GM12865 (cell line): ENCODE measurements around the gene KIFAP3.
A peak's percentile ranks its signal among the peaks of the same experiment; 100 is the strongest.
"Not testable (repeated sequence)": the region's sequence is repeated elsewhere in the genome, so short reads cannot be mapped to it uniquely, and the experiment has no call there.

Source experiments
- DNase-seq: peaks from one replicate; pipeline ENCODE4 v3.0.0; 2010; ENCODE audit warnings: low read depth
- H3K4me3 ChIP-seq: 2 replicates; pipeline ENCODE4 v1.5.1; 2011; ENCODE audit warnings: mild to moderate bottlenecking, low read depth, low read length, control low read depth
- CTCF ChIP-seq: IDR thresholded peaks from 2 replicates; pipeline ENCODE4 v1.5.1; 2011; ENCODE audit warnings: low read length, control low read depth, low read depth, inconsistent platforms; ENCODE audit not compliant: insufficient read depth; ENCODE audit errors: missing control alignments

The KIFAP3 gene

GRCh38 chr1:170074250-170075157 lies at the start of gene KIFAP3:
Gene KIFAP3 (minus strand): TSS chr1:170074695. CDS start chr1:170074467, 228 bp downstream.
- peak; percentile 100 for DNase-seq
- H3K4me3 ChIP-seq: peak within 1 kb of the TSS; percentile 81
- TF ChIP-seq CTCF: peak; percentile 55

- TF ChIP-seq CTCF: no peak
Observed at GRCh38 chr1:170122366-170122765, 47.9 kb upstream of the KIFAP3 start.

GRCh38 chr1:170114906-170115305 lies 40.4 kb upstream of the KIFAP3 start:
- peak; percentile 5 for DNase-seq
- no peak for TF ChIP-seq CTCF
- H3K4me3 ChIP-seq: no peak overlapping the region

More at GRCh38 chr1:170122366-170122765, 47.9 kb upstream of the KIFAP3 start:
- DNase-seq: no peak
- H3K4me3 ChIP-seq: no peak overlapping the region

- not testable (repeated sequence) for H3K4me3 ChIP-seq, DNase-seq
Observed at GRCh38 chr1:170113140-170113539, 38.6 kb upstream of the KIFAP3 start.

- no peak overlapping the region for H3K4me3 ChIP-seq
- no peak for TF ChIP-seq CTCF
- no peak for DNase-seq
Observed at GRCh38 chr1:170097449-170097948, 23.0 kb upstream of the KIFAP3 start.

GRCh38 chr1:170096806-170097340 lies 22.4 kb upstream of the KIFAP3 start:
- no peak for DNase-seq
- no peak for TF ChIP-seq CTCF
- H3K4me3 ChIP-seq: no peak overlapping the region

- H3K4me3 ChIP-seq: no peak overlapping the region
- DNase-seq: no peak
- no peak for TF ChIP-seq CTCF
Observed at GRCh38 chr1:170095976-170096748, 21.7 kb upstream of the KIFAP3 start.

- not testable (repeated sequence) for H3K4me3 ChIP-seq, DNase-seq
Observed at GRCh38 chr1:170094697-170095616, 20.5 kb upstream of the KIFAP3 start.
